Neural cell (in vitro differentiated cells): Measurements from ENCODE around the gene ANP32B.

Source experiments
- CTCF ChIP-seq: fragments of 450-650 bp; IDR thresholded peaks from 2 replicates; pipeline ENCODE4 v1.5.1; 2014; ENCODE audit warnings: antibody characterized with exemption, mild to moderate bottlenecking, moderate library complexity; ENCODE audit not compliant: poor library complexity, severe bottlenecking
- EP300 ChIP-seq: fragments of 450-650 bp; conservative IDR thresholded peaks from 2 replicates; pipeline ENCODE4 v1.6.1; 2014; ENCODE audit warnings: antibody characterized with exemption, mild to moderate bottlenecking, moderate library complexity; ENCODE audit not compliant: poor library complexity, severe bottlenecking
- EZH2 ChIP-seq: fragments of 200-600, 300-800 bp; shearing (Covaris generic), sonication (generic); IDR thresholded peaks from 2 replicates; pipeline ENCODE4 v1.6.1; 2014; ENCODE audit warnings: antibody characterized with exemption, low read length, borderline replicate concordance, mild to moderate bottlenecking; ENCODE audit not compliant: insufficient read depth, poor library complexity, severe bottlenecking
- POLR2AphosphoS5 ChIP-seq: IDR thresholded peaks from 2 replicates; pipeline ENCODE4 v1.6.1; 2012
- RAD21 ChIP-seq: fragments of 450-650 bp; conservative IDR thresholded peaks from 2 replicates; pipeline ENCODE4 v1.6.1; 2014; ENCODE audit warnings: antibody characterized with exemption, mild to moderate bottlenecking, moderate library complexity
- REST ChIP-seq: IDR thresholded peaks from 2 replicates; pipeline ENCODE4 v1.6.1; 2012; ENCODE audit warnings: borderline replicate concordance
- SMC3 ChIP-seq: fragments of 450-650 bp; conservative IDR thresholded peaks from 2 replicates; pipeline ENCODE4 v1.6.1; 2014; ENCODE audit warnings: antibody characterized with exemption, mild to moderate bottlenecking, moderate library complexity; ENCODE audit not compliant: poor library complexity

GRCh38 chr9:98050351-98050750 is 67.2 kb downstream of the ANP32B start:
- TF ChIP-seq CTCF (no peak), RAD21 (no peak), EP300 (no peak), POLR2AphosphoS5 (no peak), EZH2 (no peak), SMC3 (no peak), REST (no peak)
